Esophagus squamous epithelium (tissue), 5 donors: Measurements from ENCODE around the gene GADD45B. TPM values are rescaled to one million over a fixed set of nuclear protein-coding genes. Genes with fewer than 3 reads are reported as not detected.

Source experiments
- DNase-seq: peaks from one replicate; lab custom pipeline; 2025; lab: John Stamatoyannopoulos, UW
- H3K27ac ChIP-seq, 4 donors: fragments of 200-600 bp; sonication (generic); one replicate each; pipeline ENCODE4 v1.5.1; 2016 to 2019; ENCODE audit warnings: mild to moderate bottlenecking in 1 of 4
- H3K27me3 ChIP-seq, 4 donors: fragments of 200-600 bp; sonication (generic); 1 replicate in 3 of 4; 2 replicates in 1 of 4; pipeline versions ENCODE4 v1.5.1 to v1.6.0; 2017 to 2021; ENCODE audit warnings: antibody characterized with exemption in 1 of 4
- H3K36me3 ChIP-seq, 3 donors: fragments of 200-600 bp; sonication (generic); one replicate each; pipeline ENCODE4 v1.5.1; 2016 to 2019
- H3K4me1 ChIP-seq, 3 donors: fragments of 200-600 bp; sonication (generic); one replicate each; pipeline ENCODE4 v1.5.1; 2017 to 2019
- H3K4me3 ChIP-seq, 4 donors: fragments of 200-600 bp; sonication (generic); 1 replicate in 3 of 4; 2 replicates in 1 of 4; pipeline ENCODE4 v1.5.1; 2016 to 2019; ENCODE audit warnings: mild to moderate bottlenecking in 2 of 4, moderate library complexity in 1 of 4
- H3K9me3 ChIP-seq, 3 donors: fragments of 200-600 bp; sonication (generic); one replicate each; pipeline ENCODE4 v1.5.1; 2016 to 2019
- POLR2A ChIP-seq, 4 donors: fragments of 450-650 bp; IDR thresholded peaks; one replicate each; pipeline ENCODE4 v1.6.1; 2017; ENCODE audit warnings: antibody characterized with exemption in 4 of 4, mild to moderate bottlenecking in 4 of 4, moderate library complexity in 3 of 4
- WGBS, 2 donors: methylation state at CpG; one replicate each; pipeline ENCODE4 v1.1.5; 2018; 5-methylcytosine and 5-hydroxymethylcytosine counted together
- intact Hi-C: fragments of 100-400 bp; cut with DNase I; formaldehyde crosslinking; loops from one replicate; pipeline ENCODE4 v1.15.0; 2022
- total RNA-seq, 4 donors: library from RNA; depleted of rRNA; stranded (reverse); fragments of >200 nt; gene quantifications; one replicate each; pipeline ENCODE4 v1.1.0, GENCODE V29; 2016
- TF ChIP-seq, protein P1 (sequence below), 6 experiments: fragments of 450-650 bp in 4 of 6; fragments of 200-600 bp in 2 of 6; sonication (generic) in 2 of 6; IDR thresholded peaks; one replicate each; pipeline ENCODE4 v1.5.1; 2016 to 2019; ENCODE audit warnings: antibody characterized with exemption in 6 of 6, mild to moderate bottlenecking in 4 of 6, moderate library complexity in 4 of 6
- donor health status: DM: yes; HTN: yes; CAD: no.

GADD45B gene
- total RNA-seq, 4 donors from 2014 or later: 21.6 to 40.1 (median 28.7) TPM

DNA sequence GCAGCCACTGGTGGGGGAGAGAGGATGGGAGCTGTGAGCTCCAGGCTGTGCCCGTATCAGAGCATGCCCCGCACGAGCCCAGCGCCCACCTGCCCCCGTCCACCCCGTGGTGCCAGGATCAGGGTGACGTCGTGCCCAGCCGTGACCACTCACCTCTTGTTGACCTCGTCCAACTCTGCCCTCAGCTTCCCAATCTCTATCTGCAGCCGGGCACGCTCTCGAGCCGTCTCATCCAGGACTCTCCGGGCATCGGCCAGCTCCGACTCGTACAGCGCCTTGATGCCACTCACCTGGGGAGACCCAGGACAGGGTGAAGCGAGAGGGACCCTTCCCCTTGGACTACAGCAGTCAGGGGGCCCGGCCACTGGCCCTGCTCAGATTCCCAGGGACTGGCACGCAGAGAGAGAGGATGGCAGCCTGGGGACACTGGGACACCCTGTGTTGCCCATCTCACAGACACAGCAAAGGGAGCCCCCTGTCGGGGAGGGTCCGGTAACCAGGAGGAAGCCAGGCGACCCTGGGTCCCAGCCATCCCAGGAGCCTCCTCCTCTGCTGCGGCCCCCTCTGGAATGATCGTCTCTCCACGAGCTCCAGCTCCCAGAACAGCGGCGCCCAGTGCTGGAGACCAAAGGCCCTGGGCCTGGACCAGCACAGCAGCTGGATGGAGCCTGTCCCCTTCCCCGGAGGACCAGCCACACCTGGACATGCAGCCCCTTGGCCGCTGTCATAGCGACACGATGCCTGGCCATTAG lies 31.5 kb upstream of the GADD45B start:
- Histone ChIP-seq H3K36me3 (peaks cover 6 to 72% (median 13%) of the 10 kb centered on the region in 3 donors), H3K4me3 (no peak overlapping the region), H3K4me1 (no peaks in the 10 kb centered on the region), H3K9me3 (no peaks in the 10 kb centered on the region), H3K27me3 (no peaks in the 10 kb centered on the region), H3K27ac (no peak overlapping the region)
- no peak for TF ChIP-seq POLR2A (IDR thresholded peaks at IDR 0.05)
- intact Hi-C loops: no loop called here
- WGBS, 2 donors: 89 to 96% methylated on average over 14 to 17 of the region's 34 CpGs
- no peak for DNase-seq

DNA sequence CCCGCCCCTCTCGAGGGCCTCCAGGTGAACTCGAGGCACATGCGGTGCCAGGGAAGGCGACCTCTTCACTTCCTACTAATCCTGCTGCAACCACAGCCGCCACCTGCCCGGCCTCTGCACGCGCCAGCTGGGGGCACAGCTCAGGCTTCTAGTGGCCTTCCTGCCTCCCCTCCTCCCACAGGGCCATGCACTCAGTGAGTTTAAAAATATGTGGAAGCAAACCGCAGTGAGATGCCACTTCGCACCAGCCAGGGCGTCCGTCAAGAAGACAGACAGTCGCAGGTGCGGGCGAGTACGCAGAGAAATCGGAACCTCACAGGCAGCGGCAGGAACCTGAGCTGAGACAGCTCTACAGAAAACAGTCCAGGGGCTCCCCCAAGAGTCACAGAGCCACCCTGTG lies 29.5 kb upstream of the GADD45B start:
- no peak overlapping the region for H3K4me3 ChIP-seq
- H3K36me3 ChIP-seq: peaks cover 6 to 73% (median 8%) of the 10 kb centered on the region in 3 donors
- H3K27me3 ChIP-seq: no peaks in the 10 kb centered on the region
- no peak for DNase-seq
- WGBS, 2 donors: 54 to 72% methylated on average over 5 to 6 of the region's 19 CpGs
- H3K27ac ChIP-seq: no peak overlapping the region
- intact Hi-C loops: no loop called here
- TF ChIP-seq, protein P1, sequence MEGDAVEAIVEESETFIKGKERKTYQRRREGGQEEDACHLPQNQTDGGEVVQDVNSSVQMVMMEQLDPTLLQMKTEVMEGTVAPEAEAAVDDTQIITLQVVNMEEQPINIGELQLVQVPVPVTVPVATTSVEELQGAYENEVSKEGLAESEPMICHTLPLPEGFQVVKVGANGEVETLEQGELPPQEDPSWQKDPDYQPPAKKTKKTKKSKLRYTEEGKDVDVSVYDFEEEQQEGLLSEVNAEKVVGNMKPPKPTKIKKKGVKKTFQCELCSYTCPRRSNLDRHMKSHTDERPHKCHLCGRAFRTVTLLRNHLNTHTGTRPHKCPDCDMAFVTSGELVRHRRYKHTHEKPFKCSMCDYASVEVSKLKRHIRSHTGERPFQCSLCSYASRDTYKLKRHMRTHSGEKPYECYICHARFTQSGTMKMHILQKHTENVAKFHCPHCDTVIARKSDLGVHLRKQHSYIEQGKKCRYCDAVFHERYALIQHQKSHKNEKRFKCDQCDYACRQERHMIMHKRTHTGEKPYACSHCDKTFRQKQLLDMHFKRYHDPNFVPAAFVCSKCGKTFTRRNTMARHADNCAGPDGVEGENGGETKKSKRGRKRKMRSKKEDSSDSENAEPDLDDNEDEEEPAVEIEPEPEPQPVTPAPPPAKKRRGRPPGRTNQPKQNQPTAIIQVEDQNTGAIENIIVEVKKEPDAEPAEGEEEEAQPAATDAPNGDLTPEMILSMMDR (IDR thresholded peaks at IDR 0.05): no peak
- TF ChIP-seq POLR2A (IDR thresholded peaks at IDR 0.05): no peak
- H3K9me3 ChIP-seq: no peaks in the 10 kb centered on the region
- H3K4me1 ChIP-seq: no peaks in the 10 kb centered on the region

DNA sequence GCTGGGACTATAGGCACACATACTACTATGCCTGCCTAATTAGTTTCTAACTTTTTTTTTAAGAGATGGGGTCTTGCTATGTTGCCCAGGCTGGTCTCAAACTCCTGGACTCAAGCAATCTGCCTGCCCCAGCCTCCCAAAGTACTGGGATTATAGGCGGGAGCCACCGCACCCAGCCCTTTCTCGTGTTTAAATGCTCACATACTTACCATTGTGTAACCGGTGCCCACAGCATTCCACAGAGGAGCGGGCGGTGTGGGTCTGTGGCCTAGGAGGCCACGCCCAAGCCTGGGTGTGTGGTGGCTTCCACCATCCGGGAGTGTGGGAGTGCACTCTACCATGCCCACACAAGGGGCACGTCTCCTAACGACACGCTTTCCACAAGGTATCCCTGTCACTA lies 26.9 kb upstream of the GADD45B start:
- DNase-seq: no peak
- Histone ChIP-seq H3K27ac (no peak overlapping the region), H3K4me1 (no peaks in the 10 kb centered on the region), H3K36me3 (peaks cover 0 to 56% (median 0%) of the 10 kb centered on the region in 3 donors), H3K9me3 (no peaks in the 10 kb centered on the region), H3K4me3 (no peak overlapping the region), H3K27me3 (no peaks in the 10 kb centered on the region)
- intact Hi-C loops: no loop called here
- 85 to 87% methylated on average over 9 to 10 of the region's 11 CpGs for WGBS, 2 donors
- TF ChIP-seq, protein P1 (IDR thresholded peaks at IDR 0.05): no peak

DNA sequence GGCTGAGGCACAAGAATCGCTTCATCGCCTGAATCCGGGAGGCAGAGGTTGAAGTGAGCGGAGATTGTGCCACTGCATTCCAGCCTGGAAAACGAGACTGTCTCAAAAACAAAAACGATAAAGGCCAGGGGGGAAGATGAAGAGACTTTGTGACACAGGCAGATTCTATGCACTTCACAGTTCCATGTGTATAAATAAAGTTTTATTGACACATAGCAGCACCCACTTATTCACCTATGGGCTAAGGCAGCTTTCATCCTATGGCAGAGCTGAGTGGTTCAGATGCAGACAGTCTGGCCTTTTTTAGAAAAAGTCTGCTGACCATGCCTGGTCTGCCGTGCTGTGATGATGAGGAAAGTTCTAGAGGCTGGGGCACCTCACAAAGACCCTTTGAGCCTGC lies 24.8 kb upstream of the GADD45B start:
- Histone ChIP-seq H3K36me3 (peaks cover 0 to 43% (median 0%) of the 10 kb centered on the region in 3 donors), H3K27ac (no peak overlapping the region), H3K4me1 (peaks cover 7 to 18% (median 9%) of the 10 kb centered on the region in 3 donors), H3K4me3 (no peak overlapping the region), H3K27me3 (no peaks in the 10 kb centered on the region), H3K9me3 (no peaks in the 10 kb centered on the region)
- intact Hi-C loops: no loop called here
- no peak for DNase-seq
- 91 to 93% methylated on average over 6 to 7 of the region's 7 CpGs for WGBS, 2 donors
- TF ChIP-seq, protein P1 (IDR thresholded peaks at IDR 0.05): no peak
- no peak for TF ChIP-seq POLR2A (IDR thresholded peaks at IDR 0.05)

DNA sequence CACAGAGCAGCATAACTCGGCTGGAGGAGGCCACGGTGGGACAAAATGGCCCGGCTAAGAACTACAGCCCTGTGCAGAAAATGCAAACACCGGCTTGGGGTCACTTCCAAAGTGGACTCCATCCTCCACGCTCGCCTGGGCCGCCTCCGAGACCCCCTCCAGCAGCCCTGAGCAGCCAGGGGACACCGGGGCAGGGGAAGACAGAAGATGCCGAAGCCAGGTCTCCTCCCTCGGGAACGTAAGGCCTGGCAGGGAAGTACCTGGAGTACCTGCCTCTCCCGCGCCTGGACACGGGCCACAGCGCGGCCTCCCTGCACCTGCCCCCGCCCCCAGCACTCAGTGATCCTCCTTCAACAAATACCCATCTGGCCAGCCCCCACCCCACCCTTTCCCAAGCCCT lies 24.2 kb upstream of the GADD45B start:
- H3K4me3 ChIP-seq: no peak overlapping the region
- no peaks in the 10 kb centered on the region for H3K9me3 ChIP-seq
- H3K27ac ChIP-seq: no peak overlapping the region
- WGBS, 2 donors: 94 to 100% methylated on average over 4 to 12 of the region's 18 CpGs
- H3K27me3 ChIP-seq: no peaks in the 10 kb centered on the region
- peaks cover 7 to 20% (median 9%) of the 10 kb centered on the region in 3 donors for H3K4me1 ChIP-seq
- H3K36me3 ChIP-seq: peaks cover 0 to 43% (median 0%) of the 10 kb centered on the region in 3 donors
- TF ChIP-seq, protein P1 (IDR thresholded peaks at IDR 0.05): no peak
- no peak for TF ChIP-seq POLR2A (IDR thresholded peaks at IDR 0.05)
- no peak for DNase-seq
- intact Hi-C loops: no loop called here
